ENCODE data around the gene LHFPL2.
"Not testable (repeated sequence)": the region's sequence is repeated elsewhere in the genome, so short reads cannot be mapped to it uniquely, and the experiment has no call there.

The LHFPL2 gene

DNA sequence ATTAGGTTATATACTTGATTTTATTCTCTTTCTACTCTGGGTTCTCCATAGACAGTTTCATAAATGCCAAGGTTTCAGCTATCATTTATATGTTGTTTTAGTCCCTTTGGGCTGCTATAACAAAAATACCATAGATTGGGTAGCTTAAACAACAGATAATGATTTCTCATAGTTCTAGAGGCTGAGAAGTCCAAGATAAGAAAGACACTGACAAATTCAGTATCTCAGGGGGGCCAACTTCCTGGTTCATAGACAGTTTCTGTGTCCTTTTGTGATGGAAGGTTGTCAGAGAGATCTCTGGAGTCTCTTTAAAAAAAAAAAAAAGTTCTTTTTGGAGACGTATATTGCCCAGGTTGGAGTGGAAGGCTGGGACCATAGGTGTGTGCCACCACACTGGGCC is 174.8 kb downstream of the LHFPL2 start:
- no peak for DNase-seq

DNA sequence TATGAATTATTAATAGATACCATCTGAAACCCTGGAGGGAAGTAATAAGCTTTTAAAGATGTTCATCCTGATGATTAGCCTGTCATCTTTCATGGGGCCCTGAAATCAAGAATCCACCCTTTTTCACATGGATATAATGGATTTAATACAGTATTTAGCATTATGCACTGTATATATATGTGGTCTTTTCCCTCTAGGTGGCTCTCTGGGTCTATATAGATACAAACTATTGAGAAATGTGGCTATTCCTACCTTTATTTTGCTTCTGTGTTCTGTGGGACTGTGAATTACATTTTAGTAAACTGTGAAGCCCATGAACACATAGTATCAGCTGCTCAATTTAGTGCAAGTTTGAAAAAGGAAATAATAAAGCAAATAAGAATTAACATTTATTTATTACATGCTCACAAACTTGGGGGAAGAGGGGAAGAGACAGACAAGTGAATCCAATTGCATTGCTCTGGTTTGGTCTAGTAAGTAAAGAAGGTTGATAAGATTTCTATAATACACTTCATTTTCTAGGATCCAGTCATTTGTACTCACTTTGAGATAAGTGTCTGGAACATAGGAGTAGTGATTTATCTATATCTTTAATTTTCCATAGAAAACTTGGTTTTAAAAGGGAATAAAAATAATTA is 176.0 kb downstream of the LHFPL2 start:
- no peak for DNase-seq

DNA sequence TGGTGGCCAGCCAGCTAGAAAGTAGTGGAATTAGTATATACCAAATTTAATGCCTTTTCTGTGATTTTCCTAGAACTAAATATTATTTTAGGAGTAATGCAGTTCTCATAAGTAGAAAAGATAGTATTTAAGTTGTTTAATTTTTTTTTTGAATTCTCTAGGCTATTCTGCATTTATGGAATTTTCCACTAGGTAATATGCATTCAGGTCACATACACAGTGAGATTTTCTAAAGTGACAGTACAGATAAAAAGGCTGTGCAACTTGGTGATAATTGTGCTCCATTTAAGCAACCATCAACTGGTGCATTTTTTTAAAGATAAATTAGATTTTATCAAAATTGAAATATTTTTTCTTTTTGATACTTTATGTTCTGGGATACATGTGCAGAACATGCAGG is 176.7 kb downstream of the LHFPL2 start:
- DNase-seq: no peak

DNA sequence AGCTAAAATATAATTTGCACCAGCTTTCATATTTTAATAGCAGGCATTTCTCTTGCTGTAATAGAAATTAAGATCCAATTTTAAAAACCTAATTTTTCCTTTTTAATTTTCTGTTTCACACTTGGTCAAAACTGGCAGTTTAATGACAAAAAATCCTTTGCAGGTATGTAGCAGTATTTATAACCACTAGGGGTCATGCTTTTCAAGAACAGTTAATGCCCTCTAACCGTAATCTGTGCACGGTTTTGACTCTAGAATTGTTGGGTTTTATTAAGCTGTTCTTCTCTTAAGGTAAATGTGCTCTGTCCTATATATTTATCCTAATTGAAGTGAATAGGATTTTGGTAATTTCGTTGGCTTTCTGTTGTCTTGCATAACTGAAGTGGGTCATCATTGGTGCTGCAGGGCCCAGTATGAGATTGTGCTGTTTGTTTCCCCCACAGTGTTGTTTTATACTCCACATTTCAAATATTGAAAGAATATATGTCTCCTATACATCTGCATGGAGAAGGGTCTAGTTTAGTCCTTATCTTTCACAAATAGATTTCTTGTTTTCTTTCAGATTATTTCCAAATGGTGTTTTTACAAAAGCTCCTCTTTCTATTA is 180.7 kb downstream of the LHFPL2 start:
- DNase-seq: no peak

DNA sequence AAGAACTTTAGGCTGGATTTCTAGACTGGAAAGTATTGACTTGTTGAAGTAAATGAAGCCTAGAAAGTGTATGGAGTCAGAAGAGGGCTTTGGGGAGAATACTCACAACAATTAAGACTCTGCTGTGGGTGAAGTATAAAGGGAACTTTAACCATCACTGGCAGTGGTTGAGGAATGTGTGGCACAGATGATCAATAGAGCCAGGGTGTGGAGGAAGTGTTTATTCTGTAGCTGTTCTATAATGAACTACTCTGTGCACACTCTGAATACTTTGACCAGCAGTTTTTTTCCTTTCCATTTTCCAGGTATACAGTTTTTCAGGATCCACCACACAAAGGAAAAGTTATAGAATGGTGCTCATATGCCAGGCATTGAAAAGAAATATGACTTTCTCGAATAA is 181.4 kb downstream of the LHFPL2 start:
- no peak for DNase-seq

DNA sequence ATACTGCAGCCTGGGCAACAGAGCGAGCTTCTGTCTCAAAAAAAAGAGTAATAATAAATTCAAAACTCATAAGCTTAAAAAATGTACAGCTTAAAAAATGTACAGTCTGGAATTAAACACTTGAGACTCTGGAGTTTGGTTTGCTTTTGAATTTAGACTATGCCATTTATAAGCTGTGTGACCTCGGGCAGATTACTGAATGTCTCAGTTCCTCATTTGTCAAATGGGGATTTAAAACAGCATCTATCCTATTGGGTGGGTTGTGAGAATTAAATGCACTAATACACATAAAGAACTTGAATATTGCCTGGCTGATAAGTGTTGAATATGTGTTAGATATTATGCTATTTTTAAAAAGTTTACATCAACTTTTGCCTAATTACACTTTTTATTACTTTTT is 189.7 kb downstream of the LHFPL2 start:
- DNase-seq: no peak

DNA sequence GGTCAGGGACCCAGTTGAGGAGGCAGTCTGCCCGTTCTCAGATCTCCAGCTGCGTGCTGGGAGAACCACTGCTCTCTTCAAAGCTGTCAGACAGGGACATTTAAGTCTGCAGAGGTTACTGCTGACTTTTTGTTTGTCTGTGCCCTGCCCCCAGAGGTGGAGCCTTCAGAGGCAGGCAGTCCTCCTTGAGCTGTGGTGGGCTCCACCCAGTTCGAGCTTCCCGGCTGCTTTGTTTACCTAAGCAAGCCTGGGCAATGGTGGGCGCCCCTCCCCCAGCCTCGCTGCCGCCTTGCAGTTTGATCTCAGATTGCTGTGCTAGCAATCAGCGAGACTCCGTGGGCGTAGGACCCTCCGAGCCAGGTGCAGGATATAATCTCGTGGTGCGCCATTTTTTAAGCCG is 191.1 kb downstream of the LHFPL2 start:
- DNase-seq: not testable (repeated sequence)

DNA sequence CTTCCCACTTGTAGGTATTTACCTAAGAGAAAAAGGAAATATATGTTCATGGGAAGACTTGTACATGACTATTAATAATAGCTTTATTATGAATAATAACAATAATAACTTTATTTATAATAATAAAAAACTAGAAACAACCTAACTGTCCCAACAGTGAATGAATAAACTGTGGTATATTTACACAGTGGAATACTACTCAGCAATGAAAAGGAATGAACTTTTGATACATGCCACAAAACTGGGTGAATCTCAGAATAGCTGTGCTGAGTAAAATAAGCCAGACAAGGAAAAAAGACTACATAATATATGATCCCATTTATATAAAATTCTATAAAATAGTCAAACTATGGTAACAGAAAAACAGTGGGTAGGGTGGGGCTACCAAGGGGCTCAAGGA is 199.5 kb downstream of the LHFPL2 start:
- DNase-seq: no peak

DNA sequence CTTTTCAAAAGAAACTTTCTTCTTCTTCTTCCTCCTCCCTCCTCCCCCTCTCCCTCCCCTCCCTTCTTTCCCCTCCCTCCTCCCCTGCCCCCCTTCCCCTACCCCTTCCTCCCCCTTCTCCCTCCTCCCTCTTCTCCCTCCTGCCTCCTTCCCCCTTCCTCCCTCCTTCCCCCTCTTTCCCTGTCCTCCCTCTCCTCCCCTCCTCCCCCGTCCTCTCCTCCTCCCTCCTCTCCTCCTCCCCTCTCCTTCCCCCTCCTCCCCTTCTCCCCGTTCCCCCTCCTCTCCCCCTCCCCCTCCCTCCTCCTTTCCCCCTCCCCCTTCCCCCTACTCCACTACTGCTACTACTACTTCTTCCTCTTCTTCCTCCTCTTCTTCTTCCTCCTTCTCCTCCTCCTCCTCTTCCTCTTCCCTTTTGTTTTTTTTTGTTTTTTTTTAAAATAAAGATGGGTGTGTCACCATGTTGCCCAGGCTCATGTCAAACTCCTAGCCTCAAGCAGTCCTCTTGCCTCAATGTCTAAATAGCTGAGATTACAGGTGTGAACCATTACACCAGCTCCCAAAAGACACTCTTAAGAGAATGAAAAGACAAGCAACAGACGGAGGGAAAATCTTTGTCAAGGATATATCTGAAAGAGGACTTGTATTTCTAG is 200.7 kb downstream of the LHFPL2 start:
- no peak for DNase-seq

Measured in amygdala (tissue), 56 donors.